ENCODE measurements around the gene ZIM2. TPM values are rescaled to one million over a fixed set of nuclear protein-coding genes. Genes with fewer than 3 reads are reported as not detected.

Gene ZIM2
- total RNA-seq, 1 experiment from 2014 or later = not detected

DNA sequence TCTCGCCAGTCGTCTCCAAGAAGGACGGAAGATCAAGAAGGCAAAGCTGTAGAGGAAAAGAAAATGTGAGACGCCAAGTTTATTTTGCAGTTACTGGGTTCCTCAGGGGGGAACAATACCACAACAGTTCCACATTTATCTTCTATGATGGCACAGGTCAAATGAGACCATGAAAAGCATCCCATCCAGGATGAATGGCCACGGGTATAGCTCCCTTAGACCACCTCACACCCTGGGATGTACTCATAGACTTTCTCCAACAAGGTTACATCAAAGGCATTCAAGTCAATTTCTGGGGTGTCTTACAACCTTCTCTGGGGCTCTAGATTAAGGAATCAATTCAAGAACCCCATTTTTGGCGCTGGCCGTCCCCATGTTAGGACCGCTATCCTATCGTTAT is 4.5 kb downstream of the ZIM2 start:
- Mint-ChIP-seq H3K4me1 (ENCODE audit: insufficient read depth, unreplicated experiment) (no peaks in the 10 kb centered on the region), H3K9me3 (ENCODE audit: unreplicated experiment) (peaks cover 56% of the 10 kb centered on the region), H3K4me3 (ENCODE audit: unreplicated experiment) (no peak overlapping the region), H3K36me3 (ENCODE audit: insufficient read depth, unreplicated experiment) (no peaks in the 10 kb centered on the region), H3K27me3 (ENCODE audit: insufficient read depth, unreplicated experiment) (no peaks in the 10 kb centered on the region), H3K27ac (ENCODE audit: low read depth, unreplicated experiment) (no peak overlapping the region)
- BruUV-seq (replicated peaks) = no TSS peak
- ChIA-PET POLR2A (no interaction called here), CTCF (no interaction called here)
- TF ChIP-seq, protein P1, sequence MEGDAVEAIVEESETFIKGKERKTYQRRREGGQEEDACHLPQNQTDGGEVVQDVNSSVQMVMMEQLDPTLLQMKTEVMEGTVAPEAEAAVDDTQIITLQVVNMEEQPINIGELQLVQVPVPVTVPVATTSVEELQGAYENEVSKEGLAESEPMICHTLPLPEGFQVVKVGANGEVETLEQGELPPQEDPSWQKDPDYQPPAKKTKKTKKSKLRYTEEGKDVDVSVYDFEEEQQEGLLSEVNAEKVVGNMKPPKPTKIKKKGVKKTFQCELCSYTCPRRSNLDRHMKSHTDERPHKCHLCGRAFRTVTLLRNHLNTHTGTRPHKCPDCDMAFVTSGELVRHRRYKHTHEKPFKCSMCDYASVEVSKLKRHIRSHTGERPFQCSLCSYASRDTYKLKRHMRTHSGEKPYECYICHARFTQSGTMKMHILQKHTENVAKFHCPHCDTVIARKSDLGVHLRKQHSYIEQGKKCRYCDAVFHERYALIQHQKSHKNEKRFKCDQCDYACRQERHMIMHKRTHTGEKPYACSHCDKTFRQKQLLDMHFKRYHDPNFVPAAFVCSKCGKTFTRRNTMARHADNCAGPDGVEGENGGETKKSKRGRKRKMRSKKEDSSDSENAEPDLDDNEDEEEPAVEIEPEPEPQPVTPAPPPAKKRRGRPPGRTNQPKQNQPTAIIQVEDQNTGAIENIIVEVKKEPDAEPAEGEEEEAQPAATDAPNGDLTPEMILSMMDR (IDR thresholded peaks at IDR 0.05; ENCODE audit: unreplicated experiment) = no peak
- no peak for DNase-seq (ENCODE audit: unreplicated experiment)
- intact Hi-C loops (cut with micrococcal nuclease) = no loop called here

DNA sequence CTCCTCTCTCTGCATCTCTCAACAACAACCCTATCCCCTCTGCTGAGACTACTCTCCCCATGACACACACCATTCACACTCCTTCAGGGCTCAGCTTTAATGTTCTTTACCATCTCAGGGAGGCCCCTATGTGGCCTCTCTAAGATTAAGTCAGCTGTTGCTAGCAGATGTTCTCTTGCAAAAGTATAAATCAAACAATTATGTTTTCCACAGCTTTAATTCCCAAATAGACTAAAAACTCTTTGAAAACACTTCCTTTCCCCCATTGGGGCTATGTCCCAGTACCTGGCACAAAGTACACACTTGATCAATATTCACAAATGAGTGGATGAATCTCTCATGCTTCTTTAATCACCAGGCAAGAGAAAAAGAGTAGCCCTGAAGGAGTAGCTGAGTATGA is 5.1 kb downstream of the ZIM2 start:
- no peak for DNase-seq (ENCODE audit: unreplicated experiment)
- H3K4me3 Mint-ChIP-seq (ENCODE audit: unreplicated experiment) = no peak overlapping the region
- ChIA-PET POLR2A (no interaction called here), CTCF (interaction anchor here (0.6 kb wide), 1 partner anchor 46 kb away, joined by 3 read pairs; no protein-coding TSS in a partner anchor)
- no peaks in the 10 kb centered on the region for H3K4me1 Mint-ChIP-seq (ENCODE audit: insufficient read depth, unreplicated experiment)
- H3K27ac Mint-ChIP-seq (ENCODE audit: low read depth, unreplicated experiment) = no peak overlapping the region
- H3K36me3 Mint-ChIP-seq (ENCODE audit: insufficient read depth, unreplicated experiment) = no peaks in the 10 kb centered on the region
- TF ChIP-seq, protein P1 (IDR thresholded peaks at IDR 0.05; ENCODE audit: unreplicated experiment) = no peak
- no peaks in the 10 kb centered on the region for H3K27me3 Mint-ChIP-seq (ENCODE audit: insufficient read depth, unreplicated experiment)
- intact Hi-C loops (cut with micrococcal nuclease) = no loop called here
- no TSS peak for BruUV-seq (replicated peaks)
- H3K9me3 Mint-ChIP-seq (ENCODE audit: unreplicated experiment) = peaks cover 51% of the 10 kb centered on the region

DNA sequence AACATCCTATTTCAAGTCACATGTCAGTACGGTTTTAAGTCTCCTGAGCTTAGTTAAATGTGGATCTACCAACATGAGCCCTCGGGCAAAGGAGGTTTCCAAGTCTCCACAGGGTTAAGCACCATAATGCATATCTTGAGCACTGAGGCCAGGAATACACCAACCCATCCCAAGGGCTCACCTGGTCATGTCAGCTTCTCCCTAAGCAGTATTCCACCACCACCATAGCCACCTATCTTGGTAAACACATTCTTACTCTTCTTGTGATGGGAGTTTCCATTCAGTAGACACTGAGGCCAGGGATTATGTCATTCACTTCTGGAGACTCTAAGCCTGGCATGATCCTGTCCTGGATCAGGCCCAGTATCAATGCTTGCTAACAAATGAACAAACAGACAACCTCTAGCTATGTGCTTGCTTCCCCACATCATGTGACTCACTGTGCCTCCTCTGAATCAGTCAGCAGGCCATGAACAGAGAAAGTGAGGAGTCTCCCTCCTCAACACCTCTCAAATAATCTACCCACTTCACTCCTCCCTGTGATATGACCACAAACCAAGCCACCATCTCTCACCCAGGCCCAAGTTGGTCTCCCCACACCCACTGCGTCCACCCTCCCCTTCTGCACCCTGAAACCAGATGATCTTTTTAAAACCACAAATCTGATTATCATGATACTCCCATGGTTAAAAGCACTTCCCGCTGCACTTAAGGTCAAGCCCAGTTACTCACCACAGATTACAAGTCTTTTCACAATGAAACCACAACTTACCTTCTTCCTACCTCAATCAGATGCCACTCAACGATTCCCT is 5.8 kb downstream of the ZIM2 start:
- no peaks in the 10 kb centered on the region for H3K27me3 Mint-ChIP-seq (ENCODE audit: insufficient read depth, unreplicated experiment)
- no peak overlapping the region for H3K4me3 Mint-ChIP-seq (ENCODE audit: unreplicated experiment)
- peaks cover 51% of the 10 kb centered on the region for H3K9me3 Mint-ChIP-seq (ENCODE audit: unreplicated experiment)
- H3K36me3 Mint-ChIP-seq (ENCODE audit: insufficient read depth, unreplicated experiment) = no peaks in the 10 kb centered on the region
- DNase-seq (ENCODE audit: unreplicated experiment) = no peak
- TF ChIP-seq, protein P1 (IDR thresholded peaks at IDR 0.05; ENCODE audit: unreplicated experiment) = no peak
- POLR2A ChIA-PET = no interaction called here
- intact Hi-C loops (cut with micrococcal nuclease) = no loop called here
- BruUV-seq (replicated peaks) = no TSS peak
- CTCF ChIA-PET = interaction anchor here (0.6 to 0.8 kb wide), 2 partner anchors 11 to 47 kb away, joined by 3 read pairs; no protein-coding TSS in a partner anchor
- no peak overlapping the region for H3K27ac Mint-ChIP-seq (ENCODE audit: low read depth, unreplicated experiment)
- H3K4me1 Mint-ChIP-seq (ENCODE audit: insufficient read depth, unreplicated experiment) = no peaks in the 10 kb centered on the region

DNA sequence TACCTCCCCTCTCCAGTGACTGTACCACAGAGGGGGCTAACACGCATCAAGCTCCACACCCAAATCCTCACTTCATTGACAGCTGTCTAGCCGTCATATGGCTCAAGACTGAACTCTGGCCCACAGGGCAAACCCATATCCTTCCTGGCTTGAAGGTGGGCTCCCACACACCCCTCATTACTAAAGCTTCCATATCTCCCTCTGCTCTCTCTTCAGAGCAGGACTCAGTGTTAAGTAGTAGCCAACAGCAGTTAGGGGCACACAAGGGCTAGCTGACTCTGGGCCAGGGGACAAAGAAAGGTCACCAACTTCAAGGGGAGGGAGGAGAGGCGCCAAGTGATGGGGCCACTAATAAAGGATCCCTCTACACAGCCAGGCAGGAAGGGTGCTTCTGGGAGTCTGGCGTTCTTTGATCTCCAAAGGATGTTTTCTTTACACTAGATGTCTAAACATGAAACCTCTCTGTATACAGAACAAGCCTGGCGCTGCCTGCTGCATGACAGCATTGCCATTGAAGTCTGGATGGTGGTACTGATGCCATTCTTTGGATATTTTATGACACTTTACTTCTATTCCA is 8.1 kb downstream of the ZIM2 start:
- H3K27me3 Mint-ChIP-seq (ENCODE audit: insufficient read depth, unreplicated experiment) = no peaks in the 10 kb centered on the region
- CTCF ChIA-PET = interaction anchor here (0.6 kb wide), 1 partner anchor 94 kb away, joined by 3 read pairs; no protein-coding TSS in a partner anchor
- H3K9me3 Mint-ChIP-seq (ENCODE audit: unreplicated experiment) = peaks cover 55% of the 10 kb centered on the region

More for the DNA sequence above, 8.1 kb downstream of the ZIM2 start:
- TF ChIP-seq, protein P1 (IDR thresholded peaks at IDR 0.05; ENCODE audit: unreplicated experiment) = no peak
- Mint-ChIP-seq H3K36me3 (ENCODE audit: insufficient read depth, unreplicated experiment) (no peaks in the 10 kb centered on the region), H3K27ac (ENCODE audit: low read depth, unreplicated experiment) (no peak overlapping the region), H3K4me1 (ENCODE audit: insufficient read depth, unreplicated experiment) (no peaks in the 10 kb centered on the region), H3K4me3 (ENCODE audit: unreplicated experiment) (no peak overlapping the region)
- no TSS peak for BruUV-seq (replicated peaks)
- no peak for DNase-seq (ENCODE audit: unreplicated experiment)
- POLR2A ChIA-PET = no interaction called here
- intact Hi-C loops (cut with micrococcal nuclease) = no loop called here
